ENCODE measurements around the gene BASP1.

The BASP1 gene

GRCh38 chr5:17282283-17283120 is 65.1 kb downstream of the BASP1 start:
- DNase-seq = no peak
- H3K27ac ChIP-seq = no peak overlapping the region
- H3K36me3 ChIP-seq = no peaks in the 10 kb centered on the region
- TF ChIP-seq, protein P1, sequence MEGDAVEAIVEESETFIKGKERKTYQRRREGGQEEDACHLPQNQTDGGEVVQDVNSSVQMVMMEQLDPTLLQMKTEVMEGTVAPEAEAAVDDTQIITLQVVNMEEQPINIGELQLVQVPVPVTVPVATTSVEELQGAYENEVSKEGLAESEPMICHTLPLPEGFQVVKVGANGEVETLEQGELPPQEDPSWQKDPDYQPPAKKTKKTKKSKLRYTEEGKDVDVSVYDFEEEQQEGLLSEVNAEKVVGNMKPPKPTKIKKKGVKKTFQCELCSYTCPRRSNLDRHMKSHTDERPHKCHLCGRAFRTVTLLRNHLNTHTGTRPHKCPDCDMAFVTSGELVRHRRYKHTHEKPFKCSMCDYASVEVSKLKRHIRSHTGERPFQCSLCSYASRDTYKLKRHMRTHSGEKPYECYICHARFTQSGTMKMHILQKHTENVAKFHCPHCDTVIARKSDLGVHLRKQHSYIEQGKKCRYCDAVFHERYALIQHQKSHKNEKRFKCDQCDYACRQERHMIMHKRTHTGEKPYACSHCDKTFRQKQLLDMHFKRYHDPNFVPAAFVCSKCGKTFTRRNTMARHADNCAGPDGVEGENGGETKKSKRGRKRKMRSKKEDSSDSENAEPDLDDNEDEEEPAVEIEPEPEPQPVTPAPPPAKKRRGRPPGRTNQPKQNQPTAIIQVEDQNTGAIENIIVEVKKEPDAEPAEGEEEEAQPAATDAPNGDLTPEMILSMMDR (IDR thresholded peaks at IDR 0.05; ENCODE audit: low read depth, low read length) = no peak
- H3K9me3 ChIP-seq (ENCODE audit: severe bottlenecking) = no peaks in the 10 kb centered on the region
- no peak overlapping the region for H3K4me3 ChIP-seq (ENCODE audit: low read depth, low read length)
- no peaks in the 10 kb centered on the region for H3K27me3 ChIP-seq (ENCODE audit: insufficient read depth, low read depth, severe bottlenecking)

GRCh38 chr5:17283121-17283415 is 65.6 kb downstream of the BASP1 start:
- H3K27me3 ChIP-seq (ENCODE audit: insufficient read depth, low read depth, severe bottlenecking) = no peaks in the 10 kb centered on the region
- no peaks in the 10 kb centered on the region for H3K9me3 ChIP-seq (ENCODE audit: severe bottlenecking)
- TF ChIP-seq, protein P1 (IDR thresholded peaks at IDR 0.05; ENCODE audit: low read depth, low read length) = no peak
- no peaks in the 10 kb centered on the region for H3K36me3 ChIP-seq
- no peak overlapping the region for H3K4me3 ChIP-seq (ENCODE audit: low read depth, low read length)
- DNase-seq = no peak
- H3K27ac ChIP-seq = no peak overlapping the region

- Histone ChIP-seq H3K4me3 (ENCODE audit: low read depth, low read length) (no peak overlapping the region), H3K9me3 (ENCODE audit: severe bottlenecking) (no peaks in the 10 kb centered on the region), H3K27ac (no peak overlapping the region), H3K36me3 (no peaks in the 10 kb centered on the region), H3K27me3 (ENCODE audit: insufficient read depth, low read depth, severe bottlenecking) (no peaks in the 10 kb centered on the region)
- no peak for DNase-seq
- TF ChIP-seq, protein P1 (IDR thresholded peaks at IDR 0.05; ENCODE audit: low read depth, low read length) = no peak
Observed at GRCh38 chr5:17287501-17288155, 70.2 kb downstream of the BASP1 start.

DNA sequence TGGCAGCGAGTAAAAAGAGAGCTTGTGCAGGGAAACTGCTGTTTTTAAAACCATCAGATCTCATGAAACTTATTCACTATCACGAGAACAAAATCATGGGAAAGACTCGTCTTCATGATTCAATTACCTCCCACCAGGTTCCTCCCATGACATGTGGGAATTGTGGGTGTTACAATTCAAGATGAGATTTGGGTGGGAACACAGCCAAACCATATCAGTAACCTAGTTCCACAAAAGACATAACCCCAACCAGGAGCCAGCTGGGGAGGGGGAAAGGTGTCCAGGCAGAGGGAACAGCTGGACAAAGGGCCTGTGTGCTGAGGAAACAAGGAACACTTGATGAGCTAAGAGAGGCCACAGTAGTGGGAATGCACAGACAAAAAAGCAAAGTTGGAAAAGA is 71.1 kb downstream of the BASP1 start:
- Histone ChIP-seq H3K27me3 (ENCODE audit: insufficient read depth, low read depth, severe bottlenecking) (no peaks in the 10 kb centered on the region), H3K36me3 (no peaks in the 10 kb centered on the region), H3K4me3 (ENCODE audit: low read depth, low read length) (no peak overlapping the region), H3K9me3 (ENCODE audit: severe bottlenecking) (no peaks in the 10 kb centered on the region), H3K27ac (no peak overlapping the region)
- TF ChIP-seq, protein P1 (IDR thresholded peaks at IDR 0.05; ENCODE audit: low read depth, low read length) = no peak
- DNase-seq = no peak

- Histone ChIP-seq H3K9me3 (ENCODE audit: severe bottlenecking) (no peaks in the 10 kb centered on the region), H3K27me3 (ENCODE audit: insufficient read depth, low read depth, severe bottlenecking) (no peaks in the 10 kb centered on the region), H3K27ac (no peak overlapping the region), H3K36me3 (no peaks in the 10 kb centered on the region), H3K4me3 (ENCODE audit: low read depth, low read length) (no peak overlapping the region)
- TF ChIP-seq, protein P1 (IDR thresholded peaks at IDR 0.05; ENCODE audit: low read depth, low read length) = no peak
- no peak for DNase-seq
Observed at GRCh38 chr5:17289681-17290539, 72.5 kb downstream of the BASP1 start.

All from WERI-Rb-1 (cell line).